CD14-positive monocyte (primary cell): ENCODE data around the gene CENPP. TPM values are rescaled to one million over a fixed set of nuclear protein-coding genes. Genes with fewer than 3 reads are reported as not detected.

Experiments used
- DNase-seq, 3 donors: peaks; one replicate each; pipeline ENCODE4 v3.0.0-alpha.2; 2011 to 2022
- H2AFZ ChIP-seq: 2 replicates; pipeline ENCODE4 v1.6.0; 2012; ENCODE audit warnings: mild to moderate bottlenecking, low read depth, low read length, inconsistent platforms; ENCODE audit not compliant: insufficient read depth, poor library complexity, severe bottlenecking
- H3K27ac ChIP-seq, 2 donors: 1 replicate in 1 of 2; 2 replicates in 1 of 2; pipeline ENCODE4 v1.5.1; 2012 to 2013; ENCODE audit warnings: low read length in 2 of 2, control low read depth in 1 of 2, inconsistent platforms in 1 of 2, low read depth in 1 of 2, mild to moderate bottlenecking in 1 of 2
- H3K27me3 ChIP-seq, 2 donors: one replicate each; pipeline versions ENCODE4 v1.6.0 to v1.6.1; 2011 to 2013; ENCODE audit warnings: low read length in 2 of 2; ENCODE audit not compliant: control insufficient read depth in 2 of 2, insufficient read depth in 2 of 2
- H3K36me3 ChIP-seq, 2 donors: replicated peaks in 1 of 2; 1 replicate in 1 of 2; 2 replicates in 1 of 2; pipeline versions ENCODE4 v1.5.1 to v1.6.1; 2012 to 2013; ENCODE audit warnings: low read length in 2 of 2, control low read depth in 1 of 2, inconsistent platforms in 1 of 2, mild to moderate bottlenecking in 1 of 2; ENCODE audit not compliant: insufficient read depth in 2 of 2, control insufficient read depth in 1 of 2
- H3K4me1 ChIP-seq, 2 donors: 1 replicate in 1 of 2; 2 replicates in 1 of 2; pipeline versions ENCODE4 v1.5.1 to v1.6.1; 2012 to 2013; ENCODE audit warnings: low read length in 2 of 2, control low read depth in 1 of 2, inconsistent platforms in 1 of 2, mild to moderate bottlenecking in 1 of 2, moderate library complexity in 1 of 2; ENCODE audit not compliant: insufficient read depth in 2 of 2, control insufficient read depth in 1 of 2
- H3K4me2 ChIP-seq: replicated peaks from 2 replicates; pipeline ENCODE3; 2012; ENCODE audit warnings: low read length, moderate library complexity, mild to moderate bottlenecking; ENCODE audit not compliant: poor library complexity, severe bottlenecking; ENCODE audit errors: extremely low read depth
- H3K4me3 ChIP-seq, 3 experiments: fragments of 200-600 bp in 1 of 3; sonication (generic) in 1 of 3; replicated peaks in 1 of 3; 1 replicate in 2 of 3; 2 replicates in 1 of 3; pipeline ENCODE4 v1.5.1; 2011 to 2013; ENCODE audit warnings: low read length in 3 of 3, mild to moderate bottlenecking in 3 of 3, control low read depth in 2 of 3, low read depth in 2 of 3, inconsistent platforms in 1 of 3, moderate library complexity in 1 of 3
- H3K79me2 ChIP-seq: 2 replicates; pipeline ENCODE4 v1.6.0; 2012; ENCODE audit warnings: mild to moderate bottlenecking, control low read depth, inconsistent platforms, low read length, moderate library complexity; ENCODE audit not compliant: insufficient read depth
- H3K9ac ChIP-seq: 2 replicates; pipeline ENCODE4 v1.6.0; 2017; ENCODE audit warnings: low read length, mild to moderate bottlenecking; ENCODE audit not compliant: insufficient read depth, poor library complexity, severe bottlenecking
- H3K9me3 ChIP-seq, 2 donors: replicated peaks in 1 of 2; 1 replicate in 1 of 2; 2 replicates in 1 of 2; pipeline versions ENCODE4 v1.5.1 to v1.6.1; 2012 to 2013; ENCODE audit warnings: low read length in 2 of 2, control low read depth in 1 of 2; ENCODE audit not compliant: control insufficient read depth in 1 of 2, insufficient read depth in 1 of 2
- H4K20me1 ChIP-seq: 2 replicates; pipeline ENCODE4 v1.6.0; 2012; ENCODE audit warnings: mild to moderate bottlenecking, low read length, control low read depth, moderate library complexity; ENCODE audit not compliant: insufficient read depth
- H3K27ac Mint-ChIP-seq, 7 donors: one replicate each; pipeline ENCODE4 v1.8.0; 2020; ENCODE audit warnings: mild to moderate bottlenecking in 7 of 7, mixed read lengths in 7 of 7, moderate library complexity in 6 of 7, inconsistent platforms in 2 of 7
- H3K27me3 Mint-ChIP-seq, 3 donors: one replicate each; pipeline ENCODE4 v1.8.0; 2021 to 2022; ENCODE audit warnings: low read depth in 3 of 3, mild to moderate bottlenecking in 3 of 3, mixed read lengths in 3 of 3, moderate library complexity in 3 of 3, inconsistent platforms in 1 of 3
- H3K36me3 Mint-ChIP-seq, 2 donors: one replicate each; pipeline ENCODE4 v1.8.0; 2020; ENCODE audit warnings: mixed read lengths in 2 of 2, inconsistent platforms in 1 of 2, mild to moderate bottlenecking in 1 of 2
- H3K4me1 Mint-ChIP-seq: one replicate; pipeline ENCODE4 v1.8.0; 2020; ENCODE audit warnings: mild to moderate bottlenecking, mixed read lengths
- H3K4me3 Mint-ChIP-seq, 2 donors: one replicate each; pipeline ENCODE4 v1.8.0; 2020; ENCODE audit warnings: mild to moderate bottlenecking in 2 of 2, mixed read lengths in 2 of 2, moderate library complexity in 1 of 2
- H3K9me3 Mint-ChIP-seq, 7 donors: one replicate each; pipeline ENCODE4 v1.8.0; 2020 to 2022; ENCODE audit warnings: mixed read lengths in 7 of 7, mild to moderate bottlenecking in 6 of 7, moderate library complexity in 6 of 7, inconsistent platforms in 2 of 7
- CTCF ChIP-seq: fragments of 200-600 bp; IDR thresholded peaks from one replicate; pipeline ENCODE4 v1.8.0; 2022; ENCODE audit warnings: antibody characterized with exemption, mild to moderate bottlenecking
- WGBS: methylation state at CpG from one replicate; pipeline ENCODE4 v1.1.5; 2013; ENCODE audit warnings: missing lambda C conversion rate; ENCODE audit not compliant: insufficient coverage; 5-methylcytosine and 5-hydroxymethylcytosine counted together
- intact Hi-C, 2 donors: fragments of 100-400 bp; cut with micrococcal nuclease; formaldehyde crosslinking; loops; one replicate each; pipeline versions ENCODE4 v1.15.0 to v1.15.1; 2023
- polyA plus RNA-seq, 3 donors: library from polyadenylated mRNA; depleted of rRNA in 1 of 3; unstranded in 2 of 3; stranded (reverse) in 1 of 3; fragments of 300-500 nt in 2 of 3; fragments of >200 nt in 1 of 3; fragmentation: Illumina TruSeq in 2 of 3; gene quantifications; 1 replicate in 2 of 3; 2 replicates in 1 of 3; pipeline ENCODE4 v1.2.3, GENCODE V29; 2012 to 2021

The CENPP gene
- polyA plus RNA-seq, 3 donors: 0.50 to 1.1 (median 1.1) TPM

GRCh38 chr9:92518199-92518598, 192.4 kb downstream of the CENPP start:
- H3K4me1 ChIP-seq: no peaks in the 10 kb centered on the region
- intact Hi-C loops: no loop called here
- Mint-ChIP-seq H3K4me3 (no peak overlapping the region), H3K4me1 (no peaks in the 10 kb centered on the region), H3K36me3 (peaks cover 5% of the 10 kb centered on the region in 2 donors), H3K27me3 (peaks cover 0 to 5% (median 2%) of the 10 kb centered on the region in 3 donors), H3K27ac (no peak overlapping the region), H3K9me3 (peaks cover 0 to 3% (median 0%) of the 10 kb centered on the region in 7 donors)
- DNase-seq: no peak
- H3K79me2 ChIP-seq: no peaks in the 10 kb centered on the region
- TF ChIP-seq CTCF: no peak
- H2AFZ ChIP-seq: no peak overlapping the region
- H3K9me3 ChIP-seq: no peaks in the 10 kb centered on the region
- H3K4me2 ChIP-seq: no peak overlapping the region
- no peaks in the 10 kb centered on the region for H4K20me1 ChIP-seq
- WGBS: no CpG with 5 or more reads among the region's 4 CpGs
- H3K27me3 ChIP-seq: no peaks in the 10 kb centered on the region
- no peaks in the 10 kb centered on the region for H3K36me3 ChIP-seq
- H3K4me3 ChIP-seq: no peak overlapping the region
- no peak overlapping the region for H3K27ac ChIP-seq
- H3K9ac ChIP-seq: no peak overlapping the region

- DNase-seq: no peak
- Mint-ChIP-seq H3K36me3 (peaks cover 5% of the 10 kb centered on the region in 2 donors), H3K9me3 (peaks cover 0 to 3% (median 0%) of the 10 kb centered on the region in 7 donors), H3K4me3 (no peak overlapping the region), H3K4me1 (no peaks in the 10 kb centered on the region), H3K27ac (no peak overlapping the region), H3K27me3 (peaks cover 0 to 5% (median 2%) of the 10 kb centered on the region in 3 donors)
- intact Hi-C loops: no loop called here
- Histone ChIP-seq H3K27ac (no peak overlapping the region), H3K9me3 (no peaks in the 10 kb centered on the region), H3K4me1 (no peaks in the 10 kb centered on the region), H3K79me2 (no peaks in the 10 kb centered on the region), H3K36me3 (no peaks in the 10 kb centered on the region), H2AFZ (no peak overlapping the region), H3K9ac (no peak overlapping the region), H4K20me1 (no peaks in the 10 kb centered on the region), H3K4me3 (no peak overlapping the region), H3K4me2 (no peak overlapping the region), H3K27me3 (no peaks in the 10 kb centered on the region)
- no peak for TF ChIP-seq CTCF
- 80% methylated on average over 1 of the region's 2 CpGs for WGBS
These were observed 195.1 kb downstream of the CENPP start for GRCh38 chr9:92520837-92521236.
